Smooth muscle cell of the coronary artery (primary cell): Measurements from ENCODE around the gene HARS2. TPM values are rescaled to one million over a fixed set of nuclear protein-coding genes. Genes with fewer than 3 reads are reported as not detected.

ENCODE experiments used
- total RNA-seq: library from RNA; depleted of rRNA; stranded (reverse); fragments of >200 nt; gene quantifications from 2 replicates; pipeline ENCODE4 v1.2.3, GENCODE V29; 2014; ENCODE audit warnings: low replicate concordance

HARS2 gene, protein sequence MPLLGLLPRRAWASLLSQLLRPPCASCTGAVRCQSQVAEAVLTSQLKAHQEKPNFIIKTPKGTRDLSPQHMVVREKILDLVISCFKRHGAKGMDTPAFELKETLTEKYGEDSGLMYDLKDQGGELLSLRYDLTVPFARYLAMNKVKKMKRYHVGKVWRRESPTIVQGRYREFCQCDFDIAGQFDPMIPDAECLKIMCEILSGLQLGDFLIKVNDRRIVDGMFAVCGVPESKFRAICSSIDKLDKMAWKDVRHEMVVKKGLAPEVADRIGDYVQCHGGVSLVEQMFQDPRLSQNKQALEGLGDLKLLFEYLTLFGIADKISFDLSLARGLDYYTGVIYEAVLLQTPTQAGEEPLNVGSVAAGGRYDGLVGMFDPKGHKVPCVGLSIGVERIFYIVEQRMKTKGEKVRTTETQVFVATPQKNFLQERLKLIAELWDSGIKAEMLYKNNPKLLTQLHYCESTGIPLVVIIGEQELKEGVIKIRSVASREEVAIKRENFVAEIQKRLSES
- total RNA-seq = 24.1 and 27.4 TPM in 2 replicates

DNA sequence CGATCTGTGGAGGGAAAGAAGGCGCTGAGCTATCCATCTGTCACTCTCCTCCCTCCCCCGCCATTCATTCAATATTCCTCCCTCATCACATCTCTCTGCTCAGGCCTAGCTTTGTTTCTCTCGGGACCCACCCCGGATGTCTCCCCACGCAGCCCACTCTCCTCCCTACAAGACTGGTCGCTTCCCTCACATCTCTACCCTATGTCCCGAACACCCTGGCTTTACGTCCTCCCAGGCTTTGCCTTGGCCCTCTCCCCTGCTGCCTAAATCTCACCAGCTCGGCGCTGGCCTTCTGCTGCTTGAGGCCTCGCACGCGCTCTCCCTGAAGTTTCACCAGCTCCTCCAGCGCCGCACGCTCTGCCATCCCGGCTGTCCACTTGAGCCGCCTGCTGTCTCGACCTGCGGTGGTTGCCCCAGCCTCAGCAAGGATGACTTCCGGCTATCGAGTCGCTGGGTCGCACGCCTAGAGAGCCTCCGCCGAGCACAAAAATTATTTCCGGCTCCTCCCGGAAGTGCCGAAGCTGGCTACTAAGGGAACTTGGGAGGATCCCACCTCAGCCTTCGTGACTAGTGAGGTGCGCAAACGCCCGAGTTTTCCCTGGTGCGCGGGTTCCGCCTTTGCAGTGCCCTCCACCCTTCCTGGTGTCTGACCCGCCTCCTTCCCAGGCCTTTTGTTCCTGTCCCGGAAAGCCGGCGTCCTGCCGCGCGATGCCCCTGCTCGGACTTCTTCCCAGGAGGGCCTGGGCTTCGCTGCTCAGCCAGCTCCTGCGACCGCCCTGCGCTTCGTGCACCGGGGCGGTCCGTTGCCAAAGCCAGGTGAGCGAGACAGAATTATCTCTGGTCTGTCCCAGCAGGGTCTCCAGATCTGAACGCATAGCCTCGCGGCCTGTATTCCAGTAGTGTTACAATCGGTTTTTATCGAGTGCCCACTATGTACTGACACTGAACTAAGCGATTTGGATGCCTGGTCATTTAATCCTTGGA lies at the start of gene HARS2, which contains the start of gene HARS1:
Gene HARS2, plus strand, starts transcription at position 515 of the 984 bp plus-strand sequence. Its CDS starts 194 bp downstream, at position 709.
Gene HARS1, minus strand, starts transcription at position 430 of the 984 bp plus-strand sequence. Its CDS starts 66 bp downstream, at position 364.

DNA sequence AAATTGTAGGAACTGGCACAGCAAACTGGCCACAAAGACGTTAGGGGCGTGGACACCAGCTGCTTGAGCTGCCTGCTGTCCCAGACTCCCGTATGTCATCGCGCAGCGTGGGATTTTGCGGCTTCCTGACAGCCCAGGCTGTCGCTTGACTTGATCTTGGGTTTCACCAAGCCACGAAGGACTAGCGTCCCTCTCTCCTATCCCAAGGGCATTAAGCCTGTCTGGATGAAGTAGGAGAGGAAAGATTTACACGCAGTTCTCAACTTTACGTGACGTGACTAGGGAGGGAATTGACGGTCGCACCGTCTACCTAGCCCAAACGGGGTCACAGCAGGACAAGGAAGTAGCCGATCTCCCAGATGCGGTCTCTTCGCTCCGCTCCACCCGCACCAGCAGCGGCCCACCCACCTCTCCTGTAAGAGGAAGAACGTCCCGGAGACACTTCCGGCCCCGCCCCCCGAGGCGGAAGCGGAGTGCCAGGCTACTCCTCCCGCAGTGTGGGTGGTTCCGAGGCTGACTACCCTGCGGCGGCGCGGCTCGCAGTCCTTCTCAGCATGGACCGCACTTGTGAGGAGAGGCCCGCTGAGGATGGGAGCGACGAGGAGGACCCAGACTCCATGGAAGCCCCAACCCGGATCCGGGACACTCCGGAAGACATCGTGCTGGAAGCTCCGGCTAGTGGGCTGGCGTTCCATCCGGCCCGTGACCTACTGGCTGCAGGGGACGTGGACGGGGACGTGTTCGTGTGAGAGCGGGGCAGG lies 26.7 kb upstream of the HARS2 start, which contains the start of gene WDR55:
Gene WDR55, plus strand, starts transcription at position 546 of the 761 bp plus-strand sequence. Its CDS starts 9 bp downstream, at position 555.

DNA sequence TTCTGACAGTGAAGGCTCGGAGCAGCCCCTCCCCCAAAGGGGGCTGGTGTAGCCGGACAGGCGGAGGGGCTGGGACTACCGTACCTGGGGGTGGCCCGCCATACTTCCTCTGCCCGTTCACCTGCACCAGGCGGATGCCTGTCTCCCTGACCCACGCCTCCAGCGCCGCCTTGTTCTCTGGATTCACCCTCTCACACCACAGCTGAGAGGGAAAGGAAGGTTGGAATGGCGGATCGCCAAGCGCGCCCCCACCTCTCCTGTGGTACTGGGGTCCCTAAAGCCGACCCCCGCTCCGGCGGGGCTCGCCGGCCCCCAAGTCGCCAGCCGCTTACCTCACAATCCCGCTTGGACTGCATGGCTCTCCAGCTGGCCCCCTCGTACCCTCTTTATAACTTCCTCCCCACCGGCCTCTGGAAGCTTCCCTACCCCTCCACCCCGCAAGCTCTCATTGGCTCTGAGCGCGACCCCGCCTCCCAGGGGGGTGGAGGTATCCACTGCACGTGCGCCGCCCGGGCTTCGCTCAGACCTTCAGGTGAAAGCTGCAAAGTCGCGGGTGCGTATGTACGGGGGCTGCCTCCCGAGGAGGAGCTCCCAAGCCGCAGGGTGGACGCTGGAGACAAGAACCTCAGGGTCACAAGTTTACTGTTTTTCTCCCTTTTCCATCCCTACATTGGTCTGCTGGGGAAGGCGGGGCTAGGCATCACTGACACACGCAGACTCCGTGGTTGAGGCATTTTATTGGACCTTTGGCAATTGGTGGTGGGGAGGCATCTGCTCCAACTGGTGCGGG lies 17.9 kb upstream of the HARS2 start, which contains the start of gene DND1:
Gene DND1, minus strand, starts transcription at position 390 of the 790 bp plus-strand sequence. Its CDS starts 34 bp downstream, at position 356.

DNA sequence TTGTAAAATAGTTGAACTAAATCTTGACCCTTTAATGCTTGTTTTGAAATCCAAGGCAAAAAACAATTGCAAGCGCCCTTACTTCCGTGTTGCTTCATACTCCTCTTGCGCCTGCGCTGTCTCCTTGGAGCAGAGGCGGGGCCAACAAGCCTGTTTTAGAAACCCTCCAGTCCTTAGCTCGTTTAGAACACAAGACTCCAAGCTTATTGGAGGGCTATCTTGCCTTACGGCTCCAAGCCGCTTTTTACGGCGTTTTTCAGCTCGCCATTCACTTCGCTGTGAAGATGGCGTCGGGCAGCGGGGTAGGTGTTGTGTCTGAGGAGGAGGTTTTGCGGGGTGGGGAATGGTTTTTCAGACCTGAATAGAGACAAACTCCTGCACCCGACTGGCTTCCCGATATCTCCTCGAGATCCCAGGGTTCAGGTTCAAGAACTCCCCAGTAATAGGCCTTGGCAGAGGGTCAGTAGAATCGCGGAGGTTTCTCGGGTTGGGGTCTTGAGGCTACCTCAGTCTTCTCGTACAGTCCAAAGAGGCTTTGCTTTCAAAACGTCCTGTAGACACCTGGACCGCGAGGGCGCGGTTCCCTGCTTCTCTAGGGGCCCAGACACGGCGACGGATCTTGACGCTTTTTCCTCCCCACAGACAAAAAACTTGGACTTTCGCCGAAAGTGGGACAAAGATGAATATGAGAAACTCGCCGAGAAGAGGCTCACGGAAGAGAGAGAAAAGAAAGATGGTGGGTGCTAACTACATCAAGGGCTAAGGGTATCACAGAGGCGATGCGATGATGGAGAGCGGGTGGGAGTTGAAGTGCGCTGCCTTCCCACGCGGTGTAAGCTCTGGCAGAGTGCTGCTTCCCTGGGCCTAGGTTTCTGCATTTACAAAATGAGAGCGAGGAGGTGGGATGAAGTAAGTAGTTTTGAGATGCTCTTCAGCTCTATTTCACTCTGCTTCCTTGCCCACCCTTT lies 9.2 kb downstream of the HARS2 start, which contains the start of gene ZMAT2:
Gene ZMAT2, plus strand, starts transcription at position 271 of the 968 bp plus-strand sequence. Its CDS starts 14 bp downstream, at position 285.

Other genes starting within 250 kb of the HARS2 start
- 0.90 and 3.7 TPM in 2 replicates for gene EIF4EBP3, start 143.8 kb upstream of the HARS2 start, total RNA-seq
- 18.5 and 69.7 TPM in 2 replicates for gene SRA1, start 134.0 kb upstream of the HARS2 start, total RNA-seq
- 22.9 and 38.1 TPM in 2 replicates for gene APBB3, start 126.9 kb upstream of the HARS2 start, total RNA-seq
- 16.8 and 29.5 TPM in 2 replicates for gene SLC35A4, start 126.6 kb upstream of the HARS2 start, total RNA-seq
- gene CD14, start 58.3 kb upstream of the HARS2 start, total RNA-seq = 2.8 and 107 TPM in 2 replicates
- gene TMCO6, start 52.0 kb upstream of the HARS2 start, total RNA-seq = 9.0 and 13.5 TPM in 2 replicates
- gene NDUFA2, start 43.8 kb upstream of the HARS2 start, total RNA-seq = 84.9 and 115 TPM in 2 replicates
- gene IK, start 43.6 kb upstream of the HARS2 start, total RNA-seq = 107 and 212 TPM in 2 replicates
- 25.9 and 27.7 TPM in 2 replicates for gene WDR55, start 26.6 kb upstream of the HARS2 start, total RNA-seq
- gene DND1, start 17.9 kb upstream of the HARS2 start, total RNA-seq = 0.30 TPM in 1 of 2 replicates, not detected in the other
- gene HARS1, start 85 bp upstream of the HARS2 start, total RNA-seq = 67.7 and 92.6 TPM in 2 replicates
- 63.1 and 94.5 TPM in 2 replicates for gene ZMAT2, start 9.0 kb downstream of the HARS2 start, total RNA-seq
- 0.08 TPM in 1 of 2 replicates, not detected in the other for gene PCDHA1, start 94.7 kb downstream of the HARS2 start, total RNA-seq
- gene PCDHA2, start 103.4 kb downstream of the HARS2 start, total RNA-seq = 0.08 and 0.12 TPM in 2 replicates
- gene PCDHA3, start 109.6 kb downstream of the HARS2 start, total RNA-seq = 0.15 and 0.70 TPM in 2 replicates
- gene PCDHA4, start 115.6 kb downstream of the HARS2 start, total RNA-seq = 0.23 and 0.82 TPM in 2 replicates
- 0.08 TPM in 1 of 2 replicates, not detected in the other for gene PCDHA5, start 130.2 kb downstream of the HARS2 start, total RNA-seq
- gene PCDHA6, start 136.5 kb downstream of the HARS2 start, total RNA-seq = 0.53 and 2.9 TPM in 2 replicates
- 0.75 and 1.5 TPM in 2 replicates for gene PCDHA7, start 142.8 kb downstream of the HARS2 start, total RNA-seq
- gene PCDHA8, start 149.7 kb downstream of the HARS2 start, total RNA-seq = under 0.01 and 0.47 TPM in 2 replicates
- gene PCDHA9, start 156.9 kb downstream of the HARS2 start, total RNA-seq = under 0.01 and 0.23 TPM in 2 replicates
- 0.08 and 1.4 TPM in 2 replicates for gene PCDHA10, start 164.4 kb downstream of the HARS2 start, total RNA-seq
- 0.15 and 0.59 TPM in 2 replicates for gene PCDHA11, start 177.5 kb downstream of the HARS2 start, total RNA-seq
- gene PCDHA12, start 183.9 kb downstream of the HARS2 start, total RNA-seq = 0.15 and 0.59 TPM in 2 replicates
- 0.08 and 0.59 TPM in 2 replicates for gene PCDHA13, start 190.7 kb downstream of the HARS2 start, total RNA-seq
- under 0.01 and 0.35 TPM in 2 replicates for gene PCDHAC1, start 234.8 kb downstream of the HARS2 start, total RNA-seq